Heart left ventricle (tissue), 13 donors: ENCODE results near the gene MRC2.

Source experiments
- POLR2A ChIP-seq, 2 donors: fragments of 450-650 bp; IDR thresholded peaks; one replicate each; pipeline ENCODE4 v1.6.1; 2017; ENCODE audit warnings: antibody characterized with exemption in 2 of 2, mild to moderate bottlenecking in 2 of 2, moderate library complexity in 2 of 2
- TF ChIP-seq, protein P1 (sequence below), 12 donors: fragments of 200-600 bp; sonication (generic) in 4 of 12; IDR thresholded peaks; one replicate each; pipeline versions ENCODE4 v1.5.0 to v1.8.0; 2018 to 2022; ENCODE audit warnings: antibody characterized with exemption in 12 of 12, mild to moderate bottlenecking in 5 of 12
- donor health status: ischemic (EF 13 %, LVEDD 7.1; RV severe dilation, severe dysfunction).
- donor health status: DM: no; HTN: yes; CAD: no.
- donor health status: DM: no; HTN: no; CAD: no.
- donor health status: ischemic (EF 25% LVEDD 6.9; RV normal size, moderate dysfunction).
- donor health status: ischemic (EF 25% LVEDD 5.7; RV mildly dilated, moderate dysfunction).
- donor health status: ischemic (EF 35%, LVEDD 5.7; RV mildly dilated, moderate dysfunction).
- donor health status: nonischemic (EF 11% LVEDD 7.7; RV severe dilation, severe dysfunction).
- donor health status: DM: yes; HTN: yes; CAD: no.
- donor health status: PGD.
- donor health status: ischemic (EF 29% LVEDD 5.4; RV normal size, mild dysfunction).
- donor health status: nonischemic (EF 23%, LVEDD 6.1; RV moderate dilation, normal function).

GRCh38 chr17:62643496-62643895 lies 16.0 kb downstream of the MRC2 start:
- TF ChIP-seq, protein P1, sequence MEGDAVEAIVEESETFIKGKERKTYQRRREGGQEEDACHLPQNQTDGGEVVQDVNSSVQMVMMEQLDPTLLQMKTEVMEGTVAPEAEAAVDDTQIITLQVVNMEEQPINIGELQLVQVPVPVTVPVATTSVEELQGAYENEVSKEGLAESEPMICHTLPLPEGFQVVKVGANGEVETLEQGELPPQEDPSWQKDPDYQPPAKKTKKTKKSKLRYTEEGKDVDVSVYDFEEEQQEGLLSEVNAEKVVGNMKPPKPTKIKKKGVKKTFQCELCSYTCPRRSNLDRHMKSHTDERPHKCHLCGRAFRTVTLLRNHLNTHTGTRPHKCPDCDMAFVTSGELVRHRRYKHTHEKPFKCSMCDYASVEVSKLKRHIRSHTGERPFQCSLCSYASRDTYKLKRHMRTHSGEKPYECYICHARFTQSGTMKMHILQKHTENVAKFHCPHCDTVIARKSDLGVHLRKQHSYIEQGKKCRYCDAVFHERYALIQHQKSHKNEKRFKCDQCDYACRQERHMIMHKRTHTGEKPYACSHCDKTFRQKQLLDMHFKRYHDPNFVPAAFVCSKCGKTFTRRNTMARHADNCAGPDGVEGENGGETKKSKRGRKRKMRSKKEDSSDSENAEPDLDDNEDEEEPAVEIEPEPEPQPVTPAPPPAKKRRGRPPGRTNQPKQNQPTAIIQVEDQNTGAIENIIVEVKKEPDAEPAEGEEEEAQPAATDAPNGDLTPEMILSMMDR (IDR thresholded peaks at IDR 0.05): no peak
- TF ChIP-seq POLR2A (IDR thresholded peaks at IDR 0.05): no peak
